NCI-H345 treated with DMSO at 0.1 percent for 48 hours (cell line): ENCODE results near the gene CNTROB.

ENCODE experiments used
- DNase-seq: peaks from one replicate; lab custom pipeline; 2025; ENCODE audit not compliant: unreplicated experiment; lab: John Stamatoyannopoulos, UW

The CNTROB gene

GRCh38 chr17:7931709-7932482 is at the start of gene CNTROB, which contains the start of gene TRAPPC1:
CNTROB (plus strand) TSS chr17:7932206; CDS start chr17:7933080, 874 bp downstream.
TRAPPC1 (minus strand) TSS chr17:7931946; CDS start chr17:7931829, 117 bp downstream.
- peak; percentile 90 for DNase-seq

GRCh38 chr17:7882629-7883028 is 49.4 kb upstream of the CNTROB start:
- no peak for DNase-seq

GRCh38 chr17:7883781-7884386 is 48.1 kb upstream of the CNTROB start:
- no peak for DNase-seq

- no peak for DNase-seq
Measured at GRCh38 chr17:7884581-7885366, 47.2 kb upstream of the CNTROB start.

- peak; percentile 8 for DNase-seq
Measured at GRCh38 chr17:7885367-7886226, 46.4 kb upstream of the CNTROB start.

GRCh38 chr17:7886227-7887037 is 45.6 kb upstream of the CNTROB start:
- no peak for DNase-seq

GRCh38 chr17:7887038-7887481 is 44.9 kb upstream of the CNTROB start:
- no peak for DNase-seq

- DNase-seq, result peak; percentile 83
Measured at GRCh38 chr17:7887482-7888183, 44.4 kb upstream of the CNTROB start.

- DNase-seq, result peak; percentile 32
Measured at GRCh38 chr17:7888184-7888920, 43.7 kb upstream of the CNTROB start, which contains the start of gene CHD3. CHD3 (plus strand) TSS chr17:7888789; CDS start chr17:7889001, 212 bp downstream.

- peak; percentile 66 for DNase-seq
Measured at GRCh38 chr17:7889166-7889955, 42.6 kb upstream of the CNTROB start.

GRCh38 chr17:7893187-7893880 is 38.7 kb upstream of the CNTROB start:
- no peak for DNase-seq

GRCh38 chr17:7894226-7894625 is 37.8 kb upstream of the CNTROB start:
- no peak for DNase-seq

- DNase-seq, result no peak
Measured at GRCh38 chr17:7894866-7895265, 37.1 kb upstream of the CNTROB start.

- no peak for DNase-seq
Measured at GRCh38 chr17:7897090-7897489, 34.9 kb upstream of the CNTROB start.

GRCh38 chr17:7897773-7898172 is 34.2 kb upstream of the CNTROB start:
- DNase-seq, result no peak

GRCh38 chr17:7903154-7904103 is 28.6 kb upstream of the CNTROB start:
- DNase-seq, result no peak
